HepG2 (cell line): Measurements from ENCODE around the gene NOTO. TPM values are rescaled to one million over a fixed set of nuclear protein-coding genes. Genes with fewer than 3 reads are reported as not detected.

Experiments
- ATAD3A ChIP-seq: sonication (generic); formaldehyde crosslinking; IDR thresholded peaks from 2 replicates; pipeline ENCODE4 v1.4.0; 2020; ENCODE audit warnings: missing genetic modification reagents
- BORCS8-MEF2B ChIP-seq: sonication (generic); formaldehyde crosslinking; IDR thresholded peaks from 2 replicates; pipeline ENCODE4 v1.8.0; 2022; ENCODE audit warnings: mild to moderate bottlenecking, missing genetic modification reagents
- HNRNPH1 ChIP-seq: fragments of 200-400 bp; formaldehyde crosslinking; optimal IDR thresholded peaks from 2 replicates; pipeline ENCODE3; 2017; ENCODE audit warnings: mild to moderate bottlenecking, low read depth, low read length
- KMT2A ChIP-seq: sonication (generic); formaldehyde crosslinking; IDR thresholded peaks from 2 replicates; pipeline ENCODE4 v1.4.0; 2020; ENCODE audit warnings: missing genetic modification reagents
- NCOA2 ChIP-seq: sonication (generic); formaldehyde crosslinking; IDR thresholded peaks from 2 replicates; pipeline ENCODE4 v1.8.0; 2022; ENCODE audit warnings: inconsistent platforms
- PHF5A ChIP-seq: IDR thresholded peaks from one replicate; pipeline ENCODE4 v1.6.1; 2018; ENCODE audit warnings: low read depth, missing genetic modification reagents; ENCODE audit not compliant: unreplicated experiment
- POLR2AphosphoS5 ChIP-seq: IDR thresholded peaks from 2 replicates; pipeline ENCODE4 v1.6.1; 2012; ENCODE audit warnings: low read depth, low read length
- PPARG ChIP-seq: conservative IDR thresholded peaks from 2 replicates; pipeline ENCODE4 v1.6.1; 2016; ENCODE audit warnings: missing biosample characterization, missing genetic modification reagents
- YEATS2 ChIP-seq: sonication (generic); formaldehyde crosslinking; IDR thresholded peaks from 2 replicates; pipeline ENCODE4 v1.4.0; 2020; ENCODE audit warnings: missing genetic modification reagents, borderline replicate concordance
- ZC3H13 ChIP-seq: sonication (generic); formaldehyde crosslinking; IDR thresholded peaks from 2 replicates; pipeline ENCODE4 v1.8.1; 2023; ENCODE audit warnings: mild to moderate bottlenecking, missing genetic modification reagents, moderate library complexity
- ZNF547 ChIP-seq: sonication (generic); formaldehyde crosslinking; IDR thresholded peaks from 2 replicates; pipeline ENCODE4 v1.5.1; 2020; ENCODE audit warnings: mild to moderate bottlenecking, missing genetic modification reagents
- ZNF567 ChIP-seq: sonication (generic); formaldehyde crosslinking; IDR thresholded peaks from 2 replicates; pipeline ENCODE4 v1.8.1; 2023; ENCODE audit warnings: mild to moderate bottlenecking, missing genetic modification reagents, borderline replicate concordance
- ZNF615 ChIP-seq: sonication (generic); formaldehyde crosslinking; IDR thresholded peaks from 2 replicates; pipeline ENCODE4 v1.5.0; 2020; ENCODE audit warnings: mild to moderate bottlenecking, missing genetic modification reagents, borderline replicate concordance
- ZNF878 ChIP-seq: sonication (generic); formaldehyde crosslinking; IDR thresholded peaks from 2 replicates; pipeline ENCODE4 v1.8.1; 2023; ENCODE audit warnings: mild to moderate bottlenecking, missing genetic modification reagents, moderate library complexity
- polyA plus RNA-seq, 8 experiments: library from polyadenylated mRNA; depleted of rRNA in 3 of 8; stranded (reverse) in 7 of 8; unstranded in 1 of 8; fragments of >200 nt; fragmentation: Illumina TruSeq in 4 of 8; extraction: Trizol in 4 of 8; gene quantifications; 2 replicates each; pipeline versions ENCODE4 v1.2.1 to v1.2.3, GENCODE V29; 2011 to 2016; ENCODE audit warnings: low read depth in 4 of 8, missing spikeins in 1 of 8, mixed read lengths in 1 of 8; ENCODE audit not compliant: insufficient read depth in 1 of 8
- total RNA-seq, 5 experiments: library from RNA; depleted of rRNA; stranded (reverse); fragments of >200 nt; fragmentation: Illumina TruSeq; extraction: Trizol; gene quantifications; 2 replicates each; pipeline ENCODE4 v1.2.3, GENCODE V29; 2016; ENCODE audit warnings: low read depth in 1 of 5
- TF ChIP-seq, protein P1 (sequence below): sonication (generic); formaldehyde crosslinking; IDR thresholded peaks from 2 replicates; pipeline ENCODE4 v1.8.0; 2022; ENCODE audit warnings: mild to moderate bottlenecking, missing genetic modification reagents; ENCODE audit not compliant: insufficient replicate concordance
- TF ChIP-seq, protein P2 (sequence below): IDR thresholded peaks from 2 replicates; pipeline ENCODE4 v1.6.1; 2016; ENCODE audit warnings: low read depth, borderline replicate concordance
- TF ChIP-seq, protein P3 (sequence below): sonication (generic); formaldehyde crosslinking; IDR thresholded peaks from 2 replicates; pipeline ENCODE4 v1.4.0; 2020; ENCODE audit warnings: low read depth, mild to moderate bottlenecking, missing genetic modification reagents
- TF ChIP-seq, protein P4 (sequence below): sonication (generic); formaldehyde crosslinking; IDR thresholded peaks from 2 replicates; pipeline ENCODE4 v1.5.0; 2020; ENCODE audit warnings: mild to moderate bottlenecking, missing genetic modification reagents
- TF ChIP-seq, protein P5 (sequence below): sonication (generic); formaldehyde crosslinking; conservative IDR thresholded peaks from 2 replicates; pipeline ENCODE4 v1.8.0; 2022; ENCODE audit warnings: mild to moderate bottlenecking, moderate library complexity, missing genetic modification reagents
- TF ChIP-seq, protein P6 (sequence below): sonication (generic); formaldehyde crosslinking; IDR thresholded peaks from 2 replicates; pipeline ENCODE4 v1.4.0; 2020; ENCODE audit warnings: mild to moderate bottlenecking, missing genetic modification reagents

The NOTO gene
- total and polyA plus RNA-seq, 2 of the 13 experiments (the other 11 are each of a cell fraction or from before 2014, with no cell fraction given), result not detected

DNA sequence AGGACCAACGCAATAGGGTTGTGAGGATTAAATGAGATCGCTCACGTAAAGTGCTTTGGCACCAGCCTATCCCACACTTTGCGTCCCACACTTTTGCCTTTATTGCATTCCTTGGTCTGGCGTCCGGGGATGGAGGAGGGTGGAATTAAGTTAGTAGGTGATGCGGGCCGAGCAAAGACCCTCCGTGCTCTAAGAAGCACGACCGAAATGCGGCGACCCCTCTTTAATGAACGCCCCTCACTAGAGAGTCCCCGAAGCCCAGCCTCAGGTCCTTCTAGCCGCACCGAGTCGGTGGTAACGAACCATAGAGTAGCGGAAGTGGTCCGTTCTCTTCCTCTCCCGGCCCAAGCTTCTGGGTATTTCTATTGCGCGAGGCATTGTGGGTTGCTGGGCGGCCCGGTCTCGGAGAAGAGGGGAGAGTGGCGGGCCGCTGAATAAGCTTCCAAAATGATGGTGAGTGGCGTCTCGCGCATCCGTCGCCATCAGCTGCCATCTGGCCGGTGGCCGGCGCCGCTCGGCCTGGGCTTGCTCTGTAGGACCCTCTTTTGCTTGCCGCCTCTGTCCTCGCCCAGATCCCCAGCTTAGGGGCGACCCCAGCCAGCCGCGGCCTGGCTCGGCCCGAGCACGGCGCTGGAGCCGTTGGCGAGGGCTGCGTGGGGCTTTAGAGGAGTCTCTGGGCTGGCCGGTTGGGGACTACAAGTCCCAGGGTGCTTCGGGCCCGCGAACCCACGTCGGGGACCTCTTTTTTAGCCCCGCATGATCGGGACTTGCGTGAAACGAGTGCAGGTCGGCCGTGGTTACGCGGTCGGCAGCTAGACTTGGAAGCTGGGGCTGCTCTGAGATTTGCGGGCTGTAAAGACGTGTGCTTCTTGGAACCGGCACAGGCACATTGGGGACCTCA, 31.8 kb downstream of the NOTO start, which contains the start of gene CCT7 (continued):
- TF ChIP-seq, protein P1, sequence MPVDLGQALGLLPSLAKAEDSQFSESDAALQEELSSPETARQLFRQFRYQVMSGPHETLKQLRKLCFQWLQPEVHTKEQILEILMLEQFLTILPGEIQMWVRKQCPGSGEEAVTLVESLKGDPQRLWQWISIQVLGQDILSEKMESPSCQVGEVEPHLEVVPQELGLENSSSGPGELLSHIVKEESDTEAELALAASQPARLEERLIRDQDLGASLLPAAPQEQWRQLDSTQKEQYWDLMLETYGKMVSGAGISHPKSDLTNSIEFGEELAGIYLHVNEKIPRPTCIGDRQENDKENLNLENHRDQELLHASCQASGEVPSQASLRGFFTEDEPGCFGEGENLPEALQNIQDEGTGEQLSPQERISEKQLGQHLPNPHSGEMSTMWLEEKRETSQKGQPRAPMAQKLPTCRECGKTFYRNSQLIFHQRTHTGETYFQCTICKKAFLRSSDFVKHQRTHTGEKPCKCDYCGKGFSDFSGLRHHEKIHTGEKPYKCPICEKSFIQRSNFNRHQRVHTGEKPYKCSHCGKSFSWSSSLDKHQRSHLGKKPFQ (CRISPR knock-in tag), result no peak
- TF ChIP-seq ATAD3A (CRISPR knock-in tag), result no peak
- TF ChIP-seq, protein P2, sequence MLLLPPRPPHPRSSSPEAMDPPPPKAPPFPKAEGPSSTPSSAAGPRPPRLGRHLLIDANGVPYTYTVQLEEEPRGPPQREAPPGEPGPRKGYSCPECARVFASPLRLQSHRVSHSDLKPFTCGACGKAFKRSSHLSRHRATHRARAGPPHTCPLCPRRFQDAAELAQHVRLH (CRISPR knock-in tag), result 0 out of 2 replicates have a peak, but pooled peaks have one; percentile 82
- TF ChIP-seq BORCS8-MEF2B (CRISPR knock-in tag), result peak; percentile 91
- peak; percentile 56; the same call in 1 of the 2 replicates for TF ChIP-seq ZNF547 (CRISPR knock-in tag)
- TF ChIP-seq YEATS2, result peak; percentile 100
- TF ChIP-seq ZNF878, result peak; percentile 77
- TF ChIP-seq, protein P3, sequence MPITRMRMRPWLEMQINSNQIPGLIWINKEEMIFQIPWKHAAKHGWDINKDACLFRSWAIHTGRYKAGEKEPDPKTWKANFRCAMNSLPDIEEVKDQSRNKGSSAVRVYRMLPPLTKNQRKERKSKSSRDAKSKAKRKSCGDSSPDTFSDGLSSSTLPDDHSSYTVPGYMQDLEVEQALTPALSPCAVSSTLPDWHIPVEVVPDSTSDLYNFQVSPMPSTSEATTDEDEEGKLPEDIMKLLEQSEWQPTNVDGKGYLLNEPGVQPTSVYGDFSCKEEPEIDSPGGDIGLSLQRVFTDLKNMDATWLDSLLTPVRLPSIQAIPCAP (CRISPR knock-in tag), result peak; percentile 76; the same call in 1 of the 2 replicates
- peak; percentile 95 for TF ChIP-seq KMT2A (CRISPR knock-in tag)
- TF ChIP-seq, protein P4, sequence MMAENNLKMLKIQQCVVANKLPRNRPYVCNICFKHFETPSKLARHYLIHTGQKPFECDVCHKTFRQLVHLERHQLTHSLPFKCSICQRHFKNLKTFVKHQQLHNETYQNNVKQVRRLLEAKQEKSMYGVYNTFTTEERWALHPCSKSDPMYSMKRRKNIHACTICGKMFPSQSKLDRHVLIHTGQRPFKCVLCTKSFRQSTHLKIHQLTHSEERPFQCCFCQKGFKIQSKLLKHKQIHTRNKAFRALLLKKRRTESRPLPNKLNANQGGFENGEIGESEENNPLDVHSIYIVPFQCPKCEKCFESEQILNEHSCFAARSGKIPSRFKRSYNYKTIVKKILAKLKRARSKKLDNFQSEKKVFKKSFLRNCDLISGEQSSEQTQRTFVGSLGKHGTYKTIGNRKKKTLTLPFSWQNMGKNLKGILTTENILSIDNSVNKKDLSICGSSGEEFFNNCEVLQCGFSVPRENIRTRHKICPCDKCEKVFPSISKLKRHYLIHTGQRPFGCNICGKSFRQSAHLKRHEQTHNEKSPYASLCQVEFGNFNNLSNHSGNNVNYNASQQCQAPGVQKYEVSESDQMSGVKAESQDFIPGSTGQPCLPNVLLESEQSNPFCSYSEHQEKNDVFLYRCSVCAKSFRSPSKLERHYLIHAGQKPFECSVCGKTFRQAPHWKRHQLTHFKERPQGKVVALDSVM (CRISPR knock-in tag), result peak; percentile 51
- TF ChIP-seq PPARG (CRISPR knock-in tag), result no peak
- TF ChIP-seq, protein P5, sequence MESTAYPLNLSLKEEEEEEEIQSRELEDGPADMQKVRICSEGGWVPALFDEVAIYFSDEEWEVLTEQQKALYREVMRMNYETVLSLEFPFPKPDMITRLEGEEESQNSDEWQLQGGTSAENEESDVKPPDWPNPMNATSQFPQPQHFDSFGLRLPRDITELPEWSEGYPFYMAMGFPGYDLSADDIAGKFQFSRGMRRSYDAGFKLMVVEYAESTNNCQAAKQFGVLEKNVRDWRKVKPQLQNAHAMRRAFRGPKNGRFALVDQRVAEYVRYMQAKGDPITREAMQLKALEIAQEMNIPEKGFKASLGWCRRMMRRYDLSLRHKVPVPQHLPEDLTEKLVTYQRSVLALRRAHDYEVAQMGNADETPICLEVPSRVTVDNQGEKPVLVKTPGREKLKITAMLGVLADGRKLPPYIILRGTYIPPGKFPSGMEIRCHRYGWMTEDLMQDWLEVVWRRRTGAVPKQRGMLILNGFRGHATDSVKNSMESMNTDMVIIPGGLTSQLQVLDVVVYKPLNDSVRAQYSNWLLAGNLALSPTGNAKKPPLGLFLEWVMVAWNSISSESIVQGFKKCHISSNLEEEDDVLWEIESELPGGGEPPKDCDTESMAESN (CRISPR knock-in tag), result peak; percentile 76; the same call in 1 of the 2 replicates
- TF ChIP-seq PHF5A (CRISPR knock-in tag), result no peak
- TF ChIP-seq, protein P6, sequence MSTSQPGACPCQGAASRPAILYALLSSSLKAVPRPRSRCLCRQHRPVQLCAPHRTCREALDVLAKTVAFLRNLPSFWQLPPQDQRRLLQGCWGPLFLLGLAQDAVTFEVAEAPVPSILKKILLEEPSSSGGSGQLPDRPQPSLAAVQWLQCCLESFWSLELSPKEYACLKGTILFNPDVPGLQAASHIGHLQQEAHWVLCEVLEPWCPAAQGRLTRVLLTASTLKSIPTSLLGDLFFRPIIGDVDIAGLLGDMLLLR (CRISPR knock-in tag), result peak; percentile 33; the same call in 1 of the 2 replicates
- peak; percentile 89 for TF ChIP-seq ZC3H13 (CRISPR knock-in tag)
- peak; percentile 98 for TF ChIP-seq POLR2AphosphoS5
- TF ChIP-seq HNRNPH1, result no peak
- peak; percentile 78; the same call in 1 of the 2 replicates for TF ChIP-seq ZNF615 (CRISPR knock-in tag)
- TF ChIP-seq ZNF567 (CRISPR knock-in tag), result peak; percentile 22; the same call in 1 of the 2 replicates
- peak; percentile 68; the same call in 1 of the 2 replicates for TF ChIP-seq NCOA2 (CRISPR knock-in tag)
